Lower leg skin (tissue), 3 donors: Measurements from ENCODE around the gene RAB11A.

Experiments used
- POLR2A ChIP-seq, 2 donors: fragments of 450-650 bp; IDR thresholded peaks; one replicate each; pipeline ENCODE4 v1.6.1; 2016 to 2017; ENCODE audit warnings: antibody characterized with exemption in 2 of 2, mild to moderate bottlenecking in 1 of 2, moderate library complexity in 1 of 2
- TF ChIP-seq, protein P1 (sequence below), 3 donors: fragments of 450-650 bp; IDR thresholded peaks; one replicate each; pipeline ENCODE4 v1.5.1; 2016; ENCODE audit warnings: antibody characterized with exemption in 3 of 3, mild to moderate bottlenecking in 3 of 3, moderate library complexity in 2 of 3

DNA sequence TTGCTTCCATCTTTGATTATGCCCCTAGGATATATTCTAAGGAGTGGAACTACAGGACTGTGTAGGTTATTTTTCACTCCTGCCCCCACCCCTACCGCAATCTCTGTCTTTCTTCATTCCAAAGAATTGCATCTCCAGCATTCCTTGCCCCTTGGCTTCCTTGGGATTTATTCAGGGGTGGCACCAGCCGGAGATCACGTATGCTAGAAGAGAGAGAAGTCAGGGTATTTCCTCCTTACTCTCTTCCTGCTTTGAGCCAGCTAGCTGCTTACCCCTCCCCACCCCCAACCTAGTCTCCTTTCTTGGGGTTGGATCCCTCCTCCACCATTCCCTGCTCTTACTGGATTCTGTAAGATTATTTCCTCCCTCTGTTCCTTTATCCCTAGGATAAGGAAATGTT lies 42.2 kb upstream of the RAB11A start:
- TF ChIP-seq, protein P1, sequence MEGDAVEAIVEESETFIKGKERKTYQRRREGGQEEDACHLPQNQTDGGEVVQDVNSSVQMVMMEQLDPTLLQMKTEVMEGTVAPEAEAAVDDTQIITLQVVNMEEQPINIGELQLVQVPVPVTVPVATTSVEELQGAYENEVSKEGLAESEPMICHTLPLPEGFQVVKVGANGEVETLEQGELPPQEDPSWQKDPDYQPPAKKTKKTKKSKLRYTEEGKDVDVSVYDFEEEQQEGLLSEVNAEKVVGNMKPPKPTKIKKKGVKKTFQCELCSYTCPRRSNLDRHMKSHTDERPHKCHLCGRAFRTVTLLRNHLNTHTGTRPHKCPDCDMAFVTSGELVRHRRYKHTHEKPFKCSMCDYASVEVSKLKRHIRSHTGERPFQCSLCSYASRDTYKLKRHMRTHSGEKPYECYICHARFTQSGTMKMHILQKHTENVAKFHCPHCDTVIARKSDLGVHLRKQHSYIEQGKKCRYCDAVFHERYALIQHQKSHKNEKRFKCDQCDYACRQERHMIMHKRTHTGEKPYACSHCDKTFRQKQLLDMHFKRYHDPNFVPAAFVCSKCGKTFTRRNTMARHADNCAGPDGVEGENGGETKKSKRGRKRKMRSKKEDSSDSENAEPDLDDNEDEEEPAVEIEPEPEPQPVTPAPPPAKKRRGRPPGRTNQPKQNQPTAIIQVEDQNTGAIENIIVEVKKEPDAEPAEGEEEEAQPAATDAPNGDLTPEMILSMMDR (IDR thresholded peaks at IDR 0.05) = no peak
- TF ChIP-seq POLR2A (IDR thresholded peaks at IDR 0.05) = no peak
